Measurements from ENCODE around the gene TMEM147. TPM values are rescaled to one million over a fixed set of nuclear protein-coding genes. Genes with fewer than 3 reads are reported as not detected.

TMEM147 gene
- total and polyA plus RNA-seq, 2 of the 13 experiments (the other 11 are each of a cell fraction or from before 2014, with no cell fraction given), result 141 to 176 TPM

- no peak for TF ChIP-seq ZNF124 (CRISPR knock-in tag; IDR thresholded peaks at IDR 0.05)
- peak in 1 of 2 experiments; percentile 51; a peak in 2 of 4 replicates for TF ChIP-seq ATF4 (CRISPR knock-in tag; IDR thresholded peaks at IDR 0.05)
- TF ChIP-seq SKIL (CRISPR knock-in tag; IDR thresholded peaks at IDR 0.05; ENCODE audit: borderline replicate concordance), result no peak
- TF ChIP-seq SMC3 (IDR thresholded peaks at IDR 0.05; ENCODE audit: low read length), result no peak
- no peak for TF ChIP-seq DNMT1 (CRISPR knock-in tag; IDR thresholded peaks at IDR 0.05)
- peak; percentile 89 for TF ChIP-seq PHF21A (CRISPR knock-in tag; IDR thresholded peaks at IDR 0.05)
- peak; percentile 59 to 83 for TF ChIP-seq POLR2A (IDR thresholded peaks at IDR 0.05; ENCODE audit: insufficient read depth in 1 of 2, low read depth in 2 of 2, low read length in 2 of 2)
- peak; percentile 88 for TF ChIP-seq DMAP1 (CRISPR knock-in tag; IDR thresholded peaks at IDR 0.05)
- peak; percentile 94 for TF ChIP-seq ZNF709 (CRISPR knock-in tag; IDR thresholded peaks at IDR 0.05)
- TF ChIP-seq ZNF280D (CRISPR knock-in tag; IDR thresholded peaks at IDR 0.05), result no peak
- TF ChIP-seq ZBTB33 (CRISPR knock-in tag; IDR thresholded peaks at IDR 0.05), result no peak
- no peak for TF ChIP-seq ZSCAN29 (CRISPR knock-in tag; conservative IDR thresholded peaks at IDR 0.05)
- 0 out of 2 replicates have a peak, but pooled peaks have one; percentile 23 for TF ChIP-seq ETV6 (CRISPR knock-in tag; conservative IDR thresholded peaks at IDR 0.05)
- peak; percentile 50; the same call in 1 of the 2 replicates for TF ChIP-seq DR1 (CRISPR knock-in tag; IDR thresholded peaks at IDR 0.05)
- TF ChIP-seq ZNF570 (CRISPR knock-in tag; IDR thresholded peaks at IDR 0.05; ENCODE audit: borderline replicate concordance), result no peak
- TF ChIP-seq KMT2B (CRISPR knock-in tag; IDR thresholded peaks at IDR 0.05), result peak; percentile 80
- TF ChIP-seq ZSCAN5A (CRISPR knock-in tag; IDR thresholded peaks at IDR 0.05; ENCODE audit: borderline replicate concordance), result peak; percentile 97
Measured at GRCh38 chr19:35545001-35545854, at the start of gene TMEM147 (continued).

Data from HepG2 (cell line).